Skin epidermis (tissue), 12 donors: ENCODE results near the gene PCNX1.

Experiments
- H3K27ac ChIP-seq, 21 experiments: fragments of 200-600 bp; sonication (generic) in 11 of 21; one replicate each; pipeline ENCODE4 v1.5.0; 2020; ENCODE audit warnings: mild to moderate bottlenecking in 3 of 21, inconsistent platforms in 2 of 21, moderate library complexity in 2 of 21
- H3K4me3 ChIP-seq, 7 experiments: fragments of 200-600 bp; sonication (generic) in 2 of 7; one replicate each; pipeline ENCODE4 v1.5.0; 2020; ENCODE audit warnings: inconsistent platforms in 2 of 7, mild to moderate bottlenecking in 2 of 7, moderate library complexity in 1 of 7

The PCNX1 gene

GRCh38 chr14:70947739-70948138, 40.5 kb downstream of the PCNX1 start:
- no peak overlapping the region for H3K27ac ChIP-seq
- no peak overlapping the region for H3K4me3 ChIP-seq

GRCh38 chr14:70952485-70952884, 45.2 kb downstream of the PCNX1 start:
- Histone ChIP-seq H3K4me3 (no peak overlapping the region), H3K27ac (no peak overlapping the region)

GRCh38 chr14:70954068-70954467, 46.8 kb downstream of the PCNX1 start:
- Histone ChIP-seq H3K27ac (no peak overlapping the region), H3K4me3 (no peak overlapping the region)

- H3K27ac ChIP-seq, result peak overlapping the region in 1 of 21 experiments; percentile 17
- no peak overlapping the region for H3K4me3 ChIP-seq
These were observed 48.6 kb downstream of the PCNX1 start for GRCh38 chr14:70955543-70956480.

GRCh38 chr14:70956511-70956910, 49.3 kb downstream of the PCNX1 start:
- no peak overlapping the region for H3K4me3 ChIP-seq
- no peak overlapping the region for H3K27ac ChIP-seq

- Histone ChIP-seq H3K27ac (no peak overlapping the region), H3K4me3 (no peak overlapping the region)
These were observed 50.5 kb downstream of the PCNX1 start for GRCh38 chr14:70957710-70958109.

- H3K4me3 ChIP-seq, result no peak overlapping the region
- H3K27ac ChIP-seq, result no peak overlapping the region
These were observed 55.7 kb downstream of the PCNX1 start for GRCh38 chr14:70962935-70963334.

- Histone ChIP-seq H3K4me3 (no peak overlapping the region), H3K27ac (peak overlapping the region in 1 of 21 experiments; percentile 17)
These were observed 57.2 kb downstream of the PCNX1 start for GRCh38 chr14:70964492-70964891.

GRCh38 chr14:70971560-70971959, 64.3 kb downstream of the PCNX1 start:
- Histone ChIP-seq H3K27ac (peak overlapping the region in 2 of 21 experiments; percentile 37 to 55), H3K4me3 (no peak overlapping the region)

- Histone ChIP-seq H3K27ac (peak overlapping the region in 2 of 21 experiments; percentile 37 to 55), H3K4me3 (no peak overlapping the region)
These were observed 65.1 kb downstream of the PCNX1 start for GRCh38 chr14:70972107-70972976.

- Histone ChIP-seq H3K27ac (no peak overlapping the region), H3K4me3 (no peak overlapping the region)
These were observed 69.3 kb downstream of the PCNX1 start for GRCh38 chr14:70976591-70976990.

- peak overlapping the region in 11 of 21 experiments; percentile 7 to 64 (median 43) for H3K27ac ChIP-seq
- no peak overlapping the region for H3K4me3 ChIP-seq
These were observed 74.0 kb downstream of the PCNX1 start for GRCh38 chr14:70981000-70981952.

GRCh38 chr14:70982200-70982599, 74.9 kb downstream of the PCNX1 start:
- Histone ChIP-seq H3K27ac (peak overlapping the region in 9 of 21 experiments; percentile 20 to 64 (median 44)), H3K4me3 (no peak overlapping the region)

- no peak overlapping the region for H3K4me3 ChIP-seq
- H3K27ac ChIP-seq, result peak overlapping the region in 2 of 21 experiments; percentile 68 to 70
These were observed 79.8 kb downstream of the PCNX1 start for GRCh38 chr14:70987041-70987440.

- peak overlapping the region in 6 of 21 experiments; percentile 11 to 70 (median 36) for H3K27ac ChIP-seq
- peak overlapping the region in 1 of 7 experiments; percentile 6 for H3K4me3 ChIP-seq
These were observed 81.2 kb downstream of the PCNX1 start for GRCh38 chr14:70988452-70988851.

GRCh38 chr14:70993931-70994330, 86.7 kb downstream of the PCNX1 start:
- H3K4me3 ChIP-seq, result no peak overlapping the region
- no peak overlapping the region for H3K27ac ChIP-seq

- Histone ChIP-seq H3K4me3 (no peak overlapping the region), H3K27ac (no peak overlapping the region)
These were observed 88.0 kb downstream of the PCNX1 start for GRCh38 chr14:70995211-70995610.

GRCh38 chr14:70995671-70996070, 88.4 kb downstream of the PCNX1 start:
- Histone ChIP-seq H3K27ac (no peak overlapping the region), H3K4me3 (no peak overlapping the region)

GRCh38 chr14:70999117-70999516, 91.9 kb downstream of the PCNX1 start:
- H3K4me3 ChIP-seq, result no peak overlapping the region
- H3K27ac ChIP-seq, result peak overlapping the region in 11 of 21 experiments; percentile 13 to 84 (median 43)
